ENCODE data around the gene CHMP6.
"Not testable (repeated sequence)": the region's sequence is repeated elsewhere in the genome, so short reads cannot be mapped to it uniquely, and the experiment has no call there.

Gene CHMP6

GRCh38 chr17:81016575-81016974 is 24.9 kb downstream of the CHMP6 start:
- DNase-seq: no peak

- DNase-seq: not testable (repeated sequence)
These were observed 25.7 kb downstream of the CHMP6 start for GRCh38 chr17:81017330-81017729.

- DNase-seq: peak; percentile 40
These were observed 26.6 kb downstream of the CHMP6 start for GRCh38 chr17:81018044-81018802.

- DNase-seq: no peak
These were observed 28.2 kb downstream of the CHMP6 start for GRCh38 chr17:81019563-81020442.

GRCh38 chr17:81020443-81020766 is 28.8 kb downstream of the CHMP6 start:
- DNase-seq: no peak

GRCh38 chr17:81020767-81021497 is 29.3 kb downstream of the CHMP6 start:
- DNase-seq: no peak

- no peak for DNase-seq
These were observed 30.1 kb downstream of the CHMP6 start for GRCh38 chr17:81021531-81022343.

GRCh38 chr17:81022344-81022676 is 30.7 kb downstream of the CHMP6 start:
- DNase-seq: no peak

GRCh38 chr17:81025065-81025740 is 33.6 kb downstream of the CHMP6 start:
- DNase-seq: no peak

- DNase-seq: no peak
These were observed 34.1 kb downstream of the CHMP6 start for GRCh38 chr17:81025741-81026129.

GRCh38 chr17:81026266-81027036 is 34.8 kb downstream of the CHMP6 start:
- DNase-seq: no peak

- DNase-seq: no peak
These were observed 35.4 kb downstream of the CHMP6 start for GRCh38 chr17:81027038-81027437.

GRCh38 chr17:81027591-81028505 is 36.2 kb downstream of the CHMP6 start:
- DNase-seq: peak; percentile 33

GRCh38 chr17:81028506-81028858 is 36.8 kb downstream of the CHMP6 start:
- no peak for DNase-seq

- DNase-seq: no peak
These were observed 38.2 kb downstream of the CHMP6 start for GRCh38 chr17:81029859-81030258.

- DNase-seq: not testable (repeated sequence)
These were observed 38.7 kb downstream of the CHMP6 start for GRCh38 chr17:81030312-81030711.

GRCh38 chr17:81030741-81031565 is 39.3 kb downstream of the CHMP6 start:
- no peak for DNase-seq

- no peak for DNase-seq
These were observed 40.2 kb downstream of the CHMP6 start for GRCh38 chr17:81031566-81032550.
